GM19324 (cell line): Measurements from ENCODE around the gene RRAS.

Source experiments
- ATAC-seq: cut with Tn5 transposase; IDR thresholded peaks from one replicate; pipeline ENCODE4 v1.9.1; 2021; ENCODE audit warnings: mild to moderate bottlenecking, moderate library complexity; ENCODE audit not compliant: unreplicated experiment, low FRiP score

RRAS gene

GRCh38 chr19:49655570-49656455 is 15.9 kb upstream of the RRAS start:
- ATAC-seq, result no peak

DNA sequence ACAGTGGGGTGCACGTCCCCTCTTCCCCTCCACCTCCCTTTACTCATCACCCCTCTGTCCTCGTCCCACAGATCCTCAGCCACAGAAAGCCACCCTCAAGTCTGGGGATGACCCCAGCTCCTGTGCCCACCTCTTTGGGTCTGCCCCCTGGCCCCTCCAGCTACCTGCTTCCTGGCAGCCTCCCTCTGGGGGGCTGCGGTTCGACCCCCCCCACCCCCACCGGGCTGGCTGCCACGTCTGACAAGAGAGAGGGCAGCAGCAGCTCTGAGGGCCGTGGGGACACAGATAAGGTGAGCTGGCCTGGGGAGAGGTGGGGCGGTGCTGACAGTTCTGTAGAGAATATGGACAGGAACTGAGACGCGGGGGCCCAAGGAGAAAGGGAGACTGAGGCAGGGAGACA is 14.6 kb upstream of the RRAS start:
- ATAC-seq, result no peak

DNA sequence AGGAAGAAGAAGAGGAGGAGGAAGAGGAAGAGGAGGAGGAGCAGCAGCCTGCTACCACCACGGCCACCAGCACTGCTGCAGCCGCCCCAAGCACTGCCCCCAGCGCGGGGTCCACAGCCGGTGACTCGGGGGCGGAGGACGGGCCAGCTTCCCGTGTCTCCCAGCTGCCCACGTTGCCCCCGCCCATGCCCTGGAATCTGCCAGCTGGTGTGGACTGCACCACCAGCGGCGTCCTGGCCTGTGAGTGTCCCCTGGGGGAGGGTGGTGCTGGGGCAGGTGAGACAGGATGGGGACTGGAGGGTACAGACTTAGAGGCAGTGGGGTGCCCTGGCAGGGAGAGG is 13.5 kb upstream of the RRAS start:
- no peak for ATAC-seq

- ATAC-seq, result no peak
These were observed 12.9 kb upstream of the RRAS start for GRCh38 chr19:49652551-49653465.

- ATAC-seq, result no peak
These were observed 12.0 kb upstream of the RRAS start for GRCh38 chr19:49651820-49652550.

GRCh38 chr19:49651029-49651819 is 11.3 kb upstream of the RRAS start:
- no peak for ATAC-seq

DNA sequence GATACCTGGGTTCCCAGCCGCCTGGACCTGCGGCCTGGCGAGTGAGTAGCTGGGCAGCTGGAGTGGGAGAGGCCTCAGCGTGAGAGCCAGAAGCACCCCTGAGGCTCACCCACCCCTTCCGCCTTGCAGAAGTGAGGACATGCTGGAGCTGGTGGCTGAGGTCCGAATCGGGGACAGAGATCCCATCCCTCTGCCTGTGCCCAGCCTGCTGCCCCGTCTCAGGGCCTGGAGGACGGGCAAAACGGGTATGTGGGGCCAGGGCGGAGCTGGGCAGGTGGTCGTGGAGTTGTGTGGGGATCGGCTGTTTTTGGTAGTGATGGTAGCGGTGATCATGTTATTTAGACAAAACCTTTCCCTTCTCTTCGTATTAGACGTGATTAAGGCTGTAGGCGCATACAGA is 6.6 kb upstream of the RRAS start:
- no peak for ATAC-seq

- no peak for ATAC-seq
These were observed 6.1 kb upstream of the RRAS start for GRCh38 chr19:49645995-49646394.

DNA sequence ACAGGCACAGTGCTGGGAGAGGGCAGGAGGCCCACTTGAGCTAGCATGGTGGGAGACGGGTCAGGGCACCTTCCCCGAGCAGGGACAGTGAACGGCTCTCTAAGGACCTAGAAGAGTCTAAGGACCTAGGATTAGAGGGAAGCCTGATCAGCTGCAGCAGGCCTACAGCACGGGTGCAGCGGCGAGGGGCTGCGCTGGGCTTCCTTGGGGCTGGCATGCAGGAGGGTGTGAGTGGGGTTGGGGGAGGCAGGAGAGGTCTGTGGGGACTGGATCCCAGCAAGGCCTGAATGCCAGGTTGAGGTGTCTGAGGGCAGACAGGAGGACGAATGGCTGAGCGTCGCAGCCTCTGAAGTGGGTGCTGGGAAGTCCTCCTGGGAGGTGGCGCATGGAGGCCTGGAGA is 5.6 kb upstream of the RRAS start:
- no peak for ATAC-seq

DNA sequence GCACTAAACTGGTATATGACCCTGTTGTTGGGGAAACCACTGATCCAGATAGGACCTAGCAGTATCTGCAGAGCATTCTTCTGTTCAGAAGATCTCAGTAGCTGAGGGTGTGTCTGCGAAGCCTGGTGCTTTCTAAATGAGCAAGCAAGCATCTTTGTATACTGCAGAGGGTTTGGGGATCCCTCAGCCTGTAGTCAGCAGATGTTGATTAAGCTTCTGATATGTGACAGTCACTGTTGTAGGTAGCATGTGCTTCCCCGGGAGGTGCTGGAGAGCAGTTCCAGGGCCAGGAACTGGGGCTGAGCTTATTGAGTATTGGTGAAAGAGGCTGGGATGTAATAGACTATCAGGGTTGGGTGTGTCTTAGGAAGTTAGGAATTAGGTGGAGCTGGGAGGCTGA is 3.5 kb upstream of the RRAS start:
- ATAC-seq, result no peak

DNA sequence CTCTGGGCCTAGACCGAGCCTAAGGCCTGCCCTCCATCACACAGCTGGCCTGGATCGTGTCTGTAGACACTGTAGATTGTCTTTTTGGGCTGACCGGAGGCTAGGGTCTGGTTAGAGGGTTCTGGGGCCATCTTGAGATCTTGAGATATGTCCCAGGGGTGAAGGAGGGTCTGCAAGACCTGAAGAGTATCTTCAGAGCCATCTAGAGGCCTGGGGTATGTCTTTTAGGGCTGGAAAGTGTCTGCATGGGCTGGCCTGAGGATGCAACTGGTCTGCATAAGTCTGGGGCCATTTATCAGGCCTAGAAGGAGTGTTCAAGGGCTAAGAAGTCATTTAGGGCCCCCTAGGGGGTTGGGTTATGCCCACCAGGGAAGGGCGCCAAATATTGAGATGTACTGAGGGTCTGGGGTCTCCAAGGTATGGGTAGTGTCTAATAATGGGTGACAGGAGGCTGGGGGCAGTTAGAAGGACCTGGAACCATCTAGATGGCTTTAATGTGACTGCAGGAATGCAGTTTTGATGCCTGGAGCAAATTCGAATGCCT is 2.6 kb upstream of the RRAS start:
- ATAC-seq, result no peak

DNA sequence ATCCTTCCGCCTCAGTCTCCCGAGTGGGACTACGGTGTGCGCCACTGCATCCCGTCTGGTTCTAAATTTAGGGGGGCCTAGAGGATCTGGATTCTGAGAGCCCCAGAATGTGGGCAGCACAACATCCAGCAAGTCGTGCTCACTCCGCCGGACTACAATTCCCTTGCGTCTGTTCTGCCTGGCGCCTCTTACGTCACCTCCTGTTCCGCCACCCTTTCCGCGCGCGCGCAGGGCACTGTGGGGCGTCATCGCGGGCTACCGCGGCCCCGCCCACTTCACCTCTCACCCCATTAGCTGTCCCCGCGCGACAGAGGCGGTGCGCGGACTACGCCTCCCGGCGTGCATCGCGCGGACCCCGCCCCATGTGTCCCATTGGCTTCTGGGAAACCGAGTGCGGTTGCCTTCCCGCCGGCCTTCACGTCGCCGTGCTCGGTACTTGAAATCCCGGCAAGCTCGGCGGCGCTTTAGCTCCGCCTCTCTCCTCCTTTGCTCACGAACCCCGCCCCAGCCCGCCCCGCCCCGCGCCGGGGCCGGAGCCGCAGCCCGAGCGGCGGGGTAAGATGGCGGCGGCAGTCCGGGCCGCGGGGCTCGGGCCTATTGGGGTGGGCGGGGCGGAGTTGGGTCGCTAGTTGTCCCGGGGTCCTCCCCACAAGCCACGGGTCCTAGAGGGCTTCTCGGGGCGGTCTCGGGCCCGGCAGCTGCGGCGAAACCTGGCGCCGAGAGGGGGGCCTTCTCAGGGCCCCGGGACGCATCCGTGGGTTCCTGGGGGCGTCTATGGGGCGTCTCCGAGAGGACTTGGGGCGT is 1.9 kb upstream of the RRAS start, which contains the start of gene SCAF1:
Gene SCAF1, plus strand, starts transcription at position 522 of the 804 bp plus-strand sequence. CDS start 2,818 bp downstream, outside the sequence.
- peak; percentile 70 for ATAC-seq

GRCh38 chr19:49639401-49640112 is 386 bp downstream of the RRAS start:
- no peak for ATAC-seq

DNA sequence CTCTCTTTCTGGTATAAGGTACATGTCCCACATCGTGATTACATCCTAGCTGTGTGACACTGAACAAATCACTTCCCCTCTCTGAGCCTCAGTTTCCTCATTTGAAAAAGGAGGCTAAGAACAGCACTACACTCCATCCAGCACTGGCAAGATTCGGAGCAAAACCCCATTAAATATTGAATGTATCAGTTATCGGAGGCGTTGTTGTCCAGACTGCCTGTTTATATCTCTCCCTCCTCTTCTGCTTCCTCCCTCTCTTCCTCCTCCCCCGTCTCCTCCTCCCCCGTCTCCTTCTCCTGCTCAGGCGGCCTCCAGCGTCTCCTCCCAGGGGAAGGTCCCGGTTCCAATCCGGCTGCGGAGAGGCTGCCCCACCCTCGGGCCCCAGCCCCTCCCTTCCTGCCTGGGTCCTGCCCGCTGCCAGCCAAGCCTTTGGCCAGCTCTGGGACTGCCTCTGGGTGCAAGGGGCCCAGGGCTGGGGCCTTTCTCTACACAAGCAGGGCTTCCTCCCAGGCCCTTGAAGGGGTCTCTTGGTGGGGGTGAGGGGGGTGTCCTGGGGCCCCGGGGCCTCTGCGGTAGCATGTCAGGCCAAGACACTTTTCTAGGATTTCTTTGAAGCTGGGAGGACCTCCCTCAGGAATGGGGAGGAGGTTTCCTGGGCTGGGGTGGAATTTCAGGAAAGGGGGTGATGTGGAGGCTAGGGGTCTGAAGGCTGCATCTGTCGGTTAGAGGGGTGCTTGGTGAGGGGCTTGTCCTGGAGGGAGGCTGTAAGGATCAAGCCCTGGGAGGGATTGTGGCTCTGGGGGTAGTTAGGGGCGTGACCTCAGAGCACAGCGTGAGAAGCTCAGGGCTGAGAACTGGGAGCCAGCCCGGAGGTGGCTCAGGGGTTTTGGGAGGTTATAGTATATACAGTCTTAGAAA is 1.9 kb downstream of the RRAS start:
- no peak for ATAC-seq

DNA sequence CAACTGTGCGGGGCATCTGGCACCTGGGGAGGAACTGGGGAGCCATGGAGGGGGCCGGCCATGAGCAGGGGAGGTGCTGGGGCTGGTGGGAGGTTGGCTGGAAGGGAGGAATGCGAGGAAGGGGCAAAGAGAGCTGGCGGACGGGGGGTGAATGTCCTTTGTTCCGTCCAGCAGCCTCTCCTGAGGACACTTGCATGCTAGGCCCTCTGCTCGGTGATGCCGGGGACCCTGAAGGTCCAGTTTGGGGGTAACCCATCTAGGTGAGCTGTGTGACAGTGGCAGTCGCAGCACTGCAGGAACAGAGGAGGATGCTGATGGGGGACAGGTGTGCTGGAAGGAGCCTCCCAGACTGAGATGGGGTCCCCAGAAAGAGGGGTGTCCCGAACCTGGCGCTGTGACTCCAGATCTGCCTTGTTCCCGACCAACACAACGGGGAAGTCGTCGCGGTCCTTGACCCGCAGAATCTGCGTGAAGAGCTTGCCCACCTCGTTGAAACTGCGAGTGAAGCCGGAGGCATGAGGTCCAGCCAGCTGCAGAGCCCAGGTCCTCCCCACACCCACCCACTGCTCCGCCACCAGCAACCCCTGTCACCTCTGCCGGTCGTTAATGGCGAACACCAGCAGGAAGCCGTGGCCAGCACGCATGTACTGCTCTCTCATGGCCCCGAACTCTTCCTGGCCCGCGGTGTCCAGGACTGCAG is 3.6 kb downstream of the RRAS start:
- ATAC-seq, result no peak

- no peak for ATAC-seq
These were observed 4.3 kb downstream of the RRAS start for GRCh38 chr19:49635530-49636232.
